Glutamatergic neuron (in vitro differentiated cells): ENCODE measurements around the gene RASGEF1C. TPM values are rescaled to one million over a fixed set of nuclear protein-coding genes. Genes with fewer than 3 reads are reported as not detected.

ENCODE experiments used
- DNase-seq: peaks from one replicate; pipeline ENCODE4 v3.0.0; 2022
- H3K27ac Mint-ChIP-seq: one replicate; pipeline ENCODE4 v1.8.0; 2020; ENCODE audit warnings: mild to moderate bottlenecking, mixed read lengths, inconsistent platforms; ENCODE audit not compliant: unreplicated experiment
- H3K27me3 Mint-ChIP-seq: one replicate; pipeline ENCODE4 v1.8.0; 2020; ENCODE audit warnings: mild to moderate bottlenecking, moderate library complexity, mixed read lengths, inconsistent platforms; ENCODE audit not compliant: unreplicated experiment
- H3K36me3 Mint-ChIP-seq: one replicate; pipeline ENCODE4 v1.8.0; 2020; ENCODE audit warnings: mild to moderate bottlenecking, mixed read lengths, inconsistent platforms; ENCODE audit not compliant: unreplicated experiment
- H3K4me1 Mint-ChIP-seq: one replicate; pipeline ENCODE4 v1.8.0; 2020; ENCODE audit warnings: mild to moderate bottlenecking, low read depth, mixed read lengths, inconsistent platforms; ENCODE audit not compliant: unreplicated experiment
- H3K4me3 Mint-ChIP-seq: one replicate; pipeline ENCODE4 v1.8.0; 2020; ENCODE audit warnings: mild to moderate bottlenecking, mixed read lengths, inconsistent platforms; ENCODE audit not compliant: unreplicated experiment
- H3K9me3 Mint-ChIP-seq: one replicate; pipeline ENCODE4 v1.8.0; 2020; ENCODE audit warnings: mild to moderate bottlenecking, moderate library complexity, mixed read lengths, inconsistent platforms; ENCODE audit not compliant: unreplicated experiment
- CTCF ChIP-seq: fragments of 200-600 bp; sonication (generic); IDR thresholded peaks from one replicate; pipeline ENCODE4 v1.5.0; 2021; ENCODE audit not compliant: partially characterized antibody, unreplicated experiment
- total RNA-seq: library from RNA; stranded (reverse); fragmentation: NEBNext Ultra II Directional; extraction: Animal tissue kit (Norgen Biotek cat#: 25700); gene quantifications from one replicate; pipeline ENCODE4 v1.2.1, GENCODE V29; 2021; ENCODE audit not compliant: unreplicated experiment

RASGEF1C gene
- total RNA-seq, 1 donor from 2014 or later: 21.1 TPM

GRCh38 chr5:180053061-180053602 lies 155.9 kb downstream of the RASGEF1C start:
- peak overlapping the region; percentile 79 for H3K27ac Mint-ChIP-seq
- H3K27me3 Mint-ChIP-seq: peaks cover 6% of the 10 kb centered on the region
- H3K4me1 Mint-ChIP-seq: peaks cover 61% of the 10 kb centered on the region
- peak; percentile 39 for DNase-seq
- H3K4me3 Mint-ChIP-seq: peak overlapping the region; percentile 66
- peaks cover 2% of the 10 kb centered on the region for H3K9me3 Mint-ChIP-seq
- no peak for TF ChIP-seq CTCF
- peaks cover 7% of the 10 kb centered on the region for H3K36me3 Mint-ChIP-seq

GRCh38 chr5:180052211-180052818 lies 156.7 kb downstream of the RASGEF1C start:
- H3K27me3 Mint-ChIP-seq: peaks cover 6% of the 10 kb centered on the region
- H3K4me1 Mint-ChIP-seq: peaks cover 63% of the 10 kb centered on the region
- H3K9me3 Mint-ChIP-seq: peaks cover 4% of the 10 kb centered on the region
- H3K36me3 Mint-ChIP-seq: peaks cover 7% of the 10 kb centered on the region
- no peak for TF ChIP-seq CTCF
- no peak for DNase-seq
- H3K27ac Mint-ChIP-seq: peak overlapping the region; percentile 79
- peak overlapping the region; percentile 41 for H3K4me3 Mint-ChIP-seq

Other genes starting within 250 kb of the RASGEF1C start
- gene RNF130, start 137.5 kb downstream of the RASGEF1C start, total RNA-seq: 104 TPM
- 47.4 TPM for gene MAPK9, start 82.9 kb upstream of the RASGEF1C start, total RNA-seq
- gene GFPT2, start 144.1 kb upstream of the RASGEF1C start, total RNA-seq: 11.6 TPM